Omental fat pad (tissue), 4 donors: ENCODE measurements around the gene ACSL1. TPM values are rescaled to one million over a fixed set of nuclear protein-coding genes. Genes with fewer than 3 reads are reported as not detected.
"Not testable (repeated sequence)": the region's sequence is repeated elsewhere in the genome, so short reads cannot be mapped to it uniquely, and the experiment has no call there.

Experiments
- ATAC-seq: fragments of 150-250 bp; one replicate; pipeline ENCODE4 v1.9.1; 2016; ENCODE audit warnings: mild to moderate bottlenecking, moderate library complexity; ENCODE audit not compliant: low FRiP score
- DNase-seq: peaks from one replicate; pipeline ENCODE4 v3.0.0-alpha.2; 2019; ENCODE audit warnings: low spot score
- CTCF ChIP-seq, 3 donors: fragments of 450-650 bp; IDR thresholded peaks; one replicate each; pipeline ENCODE4 v1.5.1; 2016 to 2017; ENCODE audit warnings: antibody characterized with exemption in 3 of 3, mild to moderate bottlenecking in 3 of 3, moderate library complexity in 2 of 3
- total RNA-seq, 4 donors: library from RNA; depleted of rRNA; stranded (reverse); fragments of >200 nt; gene quantifications; one replicate each; pipeline ENCODE4 v1.1.0, GENCODE V29; 2016

ACSL1 gene
- total RNA-seq, 4 donors from 2014 or later: 577 to 1,142 (median 917) TPM

- no peak for TF ChIP-seq CTCF (IDR thresholded peaks at IDR 0.05)
- peak; percentile 55 for ATAC-seq
- DNase-seq: no peak
These were observed 18.3 kb upstream of the ACSL1 start for GRCh38 chr4:184843984-184844554.

GRCh38 chr4:184839075-184839399 lies 13.3 kb upstream of the ACSL1 start:
- not testable (repeated sequence) for ATAC-seq, DNase-seq

GRCh38 chr4:184838249-184839074 lies 12.7 kb upstream of the ACSL1 start:
- no peak for ATAC-seq
- TF ChIP-seq CTCF (IDR thresholded peaks at IDR 0.05): no peak
- DNase-seq: no peak

GRCh38 chr4:184836613-184837012 lies 10.8 kb upstream of the ACSL1 start:
- ATAC-seq (no peak), DNase-seq (no peak)
- TF ChIP-seq CTCF (IDR thresholded peaks at IDR 0.05): no peak

GRCh38 chr4:184833046-184833838 lies 7.5 kb upstream of the ACSL1 start:
- no peak for DNase-seq
- ATAC-seq: no peak
- no peak for TF ChIP-seq CTCF (IDR thresholded peaks at IDR 0.05)

GRCh38 chr4:184831153-184831552 lies 5.4 kb upstream of the ACSL1 start:
- DNase-seq: no peak
- TF ChIP-seq CTCF (IDR thresholded peaks at IDR 0.05): no peak
- ATAC-seq: no peak

- DNase-seq (no peak), ATAC-seq (no peak)
- no peak for TF ChIP-seq CTCF (IDR thresholded peaks at IDR 0.05)
These were observed 1.0 kb upstream of the ACSL1 start for GRCh38 chr4:184826691-184827270.
